Measurements from ENCODE around the gene SGCD.

Gene SGCD

GRCh38 chr5:156529892-156530291, 202.9 kb downstream of the SGCD start:
- H3K4me3 ChIP-seq (replicated peaks in 1 of 2; ENCODE audit: low read depth in 2 of 2, low read length in 2 of 2), result no peak overlapping the region
- DNase-seq (ENCODE audit: low read depth in 2 of 2), result no peak
- TF ChIP-seq CTCF (IDR thresholded peaks at IDR 0.05; ENCODE audit: low read depth, low read length), result no peak

- no peak for TF ChIP-seq CTCF (IDR thresholded peaks at IDR 0.05; ENCODE audit: low read depth, low read length)
- no peak for DNase-seq (ENCODE audit: low read depth in 2 of 2)
- H3K4me3 ChIP-seq (replicated peaks in 1 of 2; ENCODE audit: low read depth in 2 of 2, low read length in 2 of 2), result no peak overlapping the region
Measured at GRCh38 chr5:156531199-156531598, 204.2 kb downstream of the SGCD start.

- H3K4me3 ChIP-seq (replicated peaks in 1 of 2; ENCODE audit: low read depth in 2 of 2, low read length in 2 of 2), result no peak overlapping the region
- no peak for TF ChIP-seq CTCF (IDR thresholded peaks at IDR 0.05; ENCODE audit: low read depth, low read length)
- no peak for DNase-seq (ENCODE audit: low read depth in 2 of 2)
Measured at GRCh38 chr5:156532921-156533320, 206.0 kb downstream of the SGCD start.

- H3K4me3 ChIP-seq (replicated peaks in 1 of 2; ENCODE audit: low read depth in 2 of 2, low read length in 2 of 2), result no peak overlapping the region
- TF ChIP-seq CTCF (IDR thresholded peaks at IDR 0.05; ENCODE audit: low read depth, low read length), result no peak
- DNase-seq (ENCODE audit: low read depth in 2 of 2), result no peak
Measured at GRCh38 chr5:156534085-156534484, 207.1 kb downstream of the SGCD start.

- peak in 1 of 2 donors; percentile 6 for DNase-seq (ENCODE audit: low read depth in 2 of 2)
- TF ChIP-seq CTCF (IDR thresholded peaks at IDR 0.05; ENCODE audit: low read depth, low read length), result no peak
- H3K4me3 ChIP-seq (replicated peaks in 1 of 2; ENCODE audit: low read depth in 2 of 2, low read length in 2 of 2), result no peak overlapping the region
Measured at GRCh38 chr5:156534906-156535485, 208.0 kb downstream of the SGCD start.

- H3K4me3 ChIP-seq (replicated peaks in 1 of 2; ENCODE audit: low read depth in 2 of 2, low read length in 2 of 2), result no peak overlapping the region
- no peak for TF ChIP-seq CTCF (IDR thresholded peaks at IDR 0.05; ENCODE audit: low read depth, low read length)
- DNase-seq (ENCODE audit: low read depth in 2 of 2), result no peak
Measured at GRCh38 chr5:156540491-156540890, 213.5 kb downstream of the SGCD start.

- H3K4me3 ChIP-seq (replicated peaks in 1 of 2; ENCODE audit: low read depth in 2 of 2, low read length in 2 of 2), result no peak overlapping the region
- TF ChIP-seq CTCF (IDR thresholded peaks at IDR 0.05; ENCODE audit: low read depth, low read length), result no peak
Measured at GRCh38 chr5:156541582-156541981, 214.6 kb downstream of the SGCD start.

More at GRCh38 chr5:156541582-156541981, 214.6 kb downstream of the SGCD start:
- DNase-seq (ENCODE audit: low read depth in 2 of 2), result no peak

Measured in cardiac fibroblast (primary cell).